GM21576 (cell line): ENCODE results near the gene CCDC141.

Experiments
- ATAC-seq: cut with Tn5 transposase; IDR thresholded peaks from one replicate; pipeline ENCODE4 v1.9.1; 2021; ENCODE audit warnings: mild to moderate bottlenecking, moderate library complexity; ENCODE audit not compliant: unreplicated experiment

CCDC141 gene

GRCh38 chr2:178830451-178830850 is 219.5 kb downstream of the CCDC141 start:
- no peak for ATAC-seq

- no peak for ATAC-seq
Measured at GRCh38 chr2:178829981-178830380, 220.0 kb downstream of the CCDC141 start.

- no peak for ATAC-seq
Measured at GRCh38 chr2:178829299-178829960, 220.5 kb downstream of the CCDC141 start.

- ATAC-seq: no peak
Measured at GRCh38 chr2:178828486-178828881, 221.5 kb downstream of the CCDC141 start.

GRCh38 chr2:178827739-178828485 is 222.0 kb downstream of the CCDC141 start:
- ATAC-seq: no peak

GRCh38 chr2:178827111-178827510 is 222.8 kb downstream of the CCDC141 start:
- ATAC-seq: no peak

- no peak for ATAC-seq
Measured at GRCh38 chr2:178825183-178825582, 224.8 kb downstream of the CCDC141 start.

GRCh38 chr2:178824181-178824580 is 225.8 kb downstream of the CCDC141 start:
- no peak for ATAC-seq

GRCh38 chr2:178819992-178820391 is 229.9 kb downstream of the CCDC141 start:
- no peak for ATAC-seq

GRCh38 chr2:178819147-178819875 is 230.6 kb downstream of the CCDC141 start:
- no peak for ATAC-seq

GRCh38 chr2:178811901-178812300 is 238.0 kb downstream of the CCDC141 start:
- no peak for ATAC-seq

GRCh38 chr2:178811045-178811444 is 238.9 kb downstream of the CCDC141 start:
- ATAC-seq: no peak

GRCh38 chr2:178810422-178810821 is 239.5 kb downstream of the CCDC141 start:
- no peak for ATAC-seq

GRCh38 chr2:178807227-178808008 is 242.5 kb downstream of the CCDC141 start, which contains the start of gene TTN:
Gene TTN, minus strand, starts transcription at chr2:178807423. Its CDS starts 2,781 bp downstream, at chr2:178804642.
- ATAC-seq: no peak

- ATAC-seq: no peak
Measured at GRCh38 chr2:178806543-178806942, 243.4 kb downstream of the CCDC141 start.

- ATAC-seq: no peak
Measured at GRCh38 chr2:178805457-178805856, 244.5 kb downstream of the CCDC141 start.

- ATAC-seq: peak; percentile 83
Measured at GRCh38 chr2:178804791-178805190, 245.1 kb downstream of the CCDC141 start.

GRCh38 chr2:178800510-178800909 is 249.4 kb downstream of the CCDC141 start:
- ATAC-seq: no peak

- ATAC-seq: no peak
Measured at GRCh38 chr2:178799305-178799704, 250.6 kb downstream of the CCDC141 start.

- ATAC-seq: no peak
Measured at GRCh38 chr2:178796079-178796677, 253.8 kb downstream of the CCDC141 start.
